Uterus (tissue), 2 donors: ENCODE measurements around the gene PRAME.

Experiments
- POLR2A ChIP-seq, 2 donors: fragments of 450-650 bp; IDR thresholded peaks; one replicate each; pipeline ENCODE4 v1.6.1; 2016; ENCODE audit warnings: antibody characterized with exemption in 2 of 2, mild to moderate bottlenecking in 1 of 2, moderate library complexity in 1 of 2
- TF ChIP-seq, protein P1 (sequence below), 4 experiments: fragments of 200-600 bp in 2 of 4; fragments of 450-650 bp in 2 of 4; sonication (generic) in 2 of 4; IDR thresholded peaks; one replicate each; pipeline ENCODE4 v1.5.1; 2016 to 2019; ENCODE audit warnings: antibody characterized with exemption in 4 of 4, mild to moderate bottlenecking in 2 of 4, moderate library complexity in 1 of 4

DNA sequence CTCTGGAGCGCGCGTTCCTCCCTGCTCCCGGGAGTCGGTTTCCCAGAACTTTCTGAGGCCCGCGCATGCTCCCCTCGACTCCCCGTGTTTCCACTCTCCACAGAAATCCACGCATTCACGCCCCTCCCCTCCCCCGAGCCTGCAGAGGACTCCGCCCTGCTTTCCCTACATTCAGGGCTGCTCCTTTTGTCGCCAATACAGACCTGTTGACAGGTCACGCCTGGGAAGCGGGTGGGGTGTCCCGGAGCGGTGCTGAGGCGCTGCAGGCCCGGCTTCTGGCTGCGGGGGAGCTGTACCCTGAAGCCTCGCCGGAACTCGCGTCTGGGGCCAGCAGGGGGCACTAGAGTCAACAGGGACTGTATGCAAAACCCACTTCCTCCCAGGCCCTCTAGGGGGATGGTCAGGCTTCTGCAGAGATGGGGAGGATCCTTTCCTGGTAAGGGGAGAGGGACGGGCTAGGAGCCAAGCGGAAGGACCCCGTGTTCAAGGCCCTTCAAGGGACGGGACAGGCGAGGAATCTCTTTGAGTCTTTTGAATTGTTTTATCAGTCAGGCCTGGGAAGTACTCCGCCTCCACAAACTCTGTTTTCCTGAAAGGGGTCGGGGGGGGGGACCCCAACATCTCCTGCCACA is at the start of gene PRAME:
- TF ChIP-seq, protein P1, sequence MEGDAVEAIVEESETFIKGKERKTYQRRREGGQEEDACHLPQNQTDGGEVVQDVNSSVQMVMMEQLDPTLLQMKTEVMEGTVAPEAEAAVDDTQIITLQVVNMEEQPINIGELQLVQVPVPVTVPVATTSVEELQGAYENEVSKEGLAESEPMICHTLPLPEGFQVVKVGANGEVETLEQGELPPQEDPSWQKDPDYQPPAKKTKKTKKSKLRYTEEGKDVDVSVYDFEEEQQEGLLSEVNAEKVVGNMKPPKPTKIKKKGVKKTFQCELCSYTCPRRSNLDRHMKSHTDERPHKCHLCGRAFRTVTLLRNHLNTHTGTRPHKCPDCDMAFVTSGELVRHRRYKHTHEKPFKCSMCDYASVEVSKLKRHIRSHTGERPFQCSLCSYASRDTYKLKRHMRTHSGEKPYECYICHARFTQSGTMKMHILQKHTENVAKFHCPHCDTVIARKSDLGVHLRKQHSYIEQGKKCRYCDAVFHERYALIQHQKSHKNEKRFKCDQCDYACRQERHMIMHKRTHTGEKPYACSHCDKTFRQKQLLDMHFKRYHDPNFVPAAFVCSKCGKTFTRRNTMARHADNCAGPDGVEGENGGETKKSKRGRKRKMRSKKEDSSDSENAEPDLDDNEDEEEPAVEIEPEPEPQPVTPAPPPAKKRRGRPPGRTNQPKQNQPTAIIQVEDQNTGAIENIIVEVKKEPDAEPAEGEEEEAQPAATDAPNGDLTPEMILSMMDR (IDR thresholded peaks at IDR 0.05) = no peak
- TF ChIP-seq POLR2A (IDR thresholded peaks at IDR 0.05) = no peak
